Amniotic epithelial cell (primary cell): ENCODE measurements around the gene HOXD1.
A peak's percentile ranks its signal among the peaks of the same experiment; 100 is the strongest.

Experiments
- DNase-seq: peaks from one replicate; pipeline ENCODE4 v3.0.0-alpha.2; 2010; ENCODE audit warnings: low read depth

HOXD1 gene

DNA sequence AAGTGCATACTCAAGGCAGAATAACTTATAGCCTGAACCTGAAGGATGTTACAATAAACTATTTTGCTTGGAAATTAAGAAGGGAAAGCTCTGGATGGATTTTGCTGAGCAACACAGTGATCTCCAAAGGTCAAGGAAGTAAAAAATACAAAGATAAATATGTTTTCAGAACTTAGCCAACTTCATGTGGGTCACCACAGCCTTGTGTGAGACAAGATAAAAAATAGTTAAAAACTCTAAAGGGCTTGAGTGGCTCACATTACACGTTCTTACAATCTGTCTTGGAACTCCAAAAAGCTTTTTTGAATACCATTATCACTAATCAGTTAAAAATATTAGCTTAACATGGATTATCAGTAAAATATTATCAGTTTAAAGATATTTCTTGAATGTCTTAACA is 51.8 kb downstream of the HOXD1 start:
- DNase-seq = peak; percentile 22
